Erythroblast (primary cell): ENCODE data around the gene SENP3.

Experiments
- GATA1 ChIP-seq: IDR thresholded peaks from 2 replicates; pipeline ENCODE4 v1.6.1; 2011; ENCODE audit warnings: low read depth, mild to moderate bottlenecking, control low read depth, low read length, moderate library complexity
- POLR2A ChIP-seq: IDR thresholded peaks from 2 replicates; pipeline ENCODE4 v1.6.1; 2011; ENCODE audit warnings: mild to moderate bottlenecking, low read length

GRCh38 chr17:7592422-7593021, 30.8 kb downstream of the SENP3 start:
- no peak for TF ChIP-seq POLR2A
- no peak for TF ChIP-seq GATA1
